ENCODE results near the gene PROSER2. TPM values are rescaled to one million over a fixed set of nuclear protein-coding genes. Genes with fewer than 3 reads are reported as not detected.

The PROSER2 gene
- total and polyA plus RNA-seq, 4 donors = 6.5 to 24.9 (median 9.9) TPM

- Histone ChIP-seq H3K4me1 (ENCODE audit: control insufficient read depth in 4 of 4, insufficient read depth in 4 of 4, low read length in 3 of 4) (peaks cover 4 to 28% (median 17%) of the 10 kb centered on the region in 4 donors), H3K27ac (ENCODE audit: low read depth in 1 of 2, low read length in 2 of 2) (no peak overlapping the region), H3K27me3 (ENCODE audit: control insufficient read depth in 4 of 4, insufficient read depth in 4 of 4, low read length in 3 of 4) (no peaks in the 10 kb centered on the region), H3K36me3 (ENCODE audit: control insufficient read depth in 4 of 4, insufficient read depth in 3 of 4, low read depth in 1 of 4, low read length in 3 of 4) (no peaks in the 10 kb centered on the region), H3K9me3 (ENCODE audit: control insufficient read depth in 4 of 4, low read length in 3 of 4) (no peaks in the 10 kb centered on the region), H3K4me3 (ENCODE audit: low read depth in 1 of 3, low read length in 3 of 3) (no peak overlapping the region), H3K9ac (ENCODE audit: low read depth in 1 of 2, low read length in 2 of 2) (no peak overlapping the region)
- 83% methylated on average over 8 of the region's 8 CpGs for WGBS
- TF ChIP-seq TAF1 (conservative IDR thresholded peaks at IDR 0.05) = no peak
- no peak for TF ChIP-seq ZBTB33 (IDR thresholded peaks at IDR 0.05)
- TF ChIP-seq SP1 (IDR thresholded peaks at IDR 0.05) = no peak
- TF ChIP-seq CTCF (IDR thresholded peaks at IDR 0.05; ENCODE audit: low read depth, low read length, missing input control) = no peak
- TF ChIP-seq FOXA2 (IDR thresholded peaks at IDR 0.05) = no peak
- TF ChIP-seq HNF4A (conservative IDR thresholded peaks at IDR 0.05) = no peak
- no peak for TF ChIP-seq YY1 (IDR thresholded peaks at IDR 0.05)
- TF ChIP-seq RXRA (IDR thresholded peaks at IDR 0.05) = no peak
- TF ChIP-seq, protein P1, sequence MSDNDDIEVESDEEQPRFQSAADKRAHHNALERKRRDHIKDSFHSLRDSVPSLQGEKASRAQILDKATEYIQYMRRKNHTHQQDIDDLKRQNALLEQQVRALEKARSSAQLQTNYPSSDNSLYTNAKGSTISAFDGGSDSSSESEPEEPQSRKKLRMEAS (IDR thresholded peaks at IDR 0.05) = no peak
- TF ChIP-seq, protein P2, sequence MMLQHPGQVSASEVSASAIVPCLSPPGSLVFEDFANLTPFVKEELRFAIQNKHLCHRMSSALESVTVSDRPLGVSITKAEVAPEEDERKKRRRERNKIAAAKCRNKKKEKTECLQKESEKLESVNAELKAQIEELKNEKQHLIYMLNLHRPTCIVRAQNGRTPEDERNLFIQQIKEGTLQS (IDR thresholded peaks at IDR 0.05) = no peak
- no peak for TF ChIP-seq EGR1 (IDR thresholded peaks at IDR 0.05; ENCODE audit: low read depth in 2 of 2)
- TF ChIP-seq, protein P3, sequence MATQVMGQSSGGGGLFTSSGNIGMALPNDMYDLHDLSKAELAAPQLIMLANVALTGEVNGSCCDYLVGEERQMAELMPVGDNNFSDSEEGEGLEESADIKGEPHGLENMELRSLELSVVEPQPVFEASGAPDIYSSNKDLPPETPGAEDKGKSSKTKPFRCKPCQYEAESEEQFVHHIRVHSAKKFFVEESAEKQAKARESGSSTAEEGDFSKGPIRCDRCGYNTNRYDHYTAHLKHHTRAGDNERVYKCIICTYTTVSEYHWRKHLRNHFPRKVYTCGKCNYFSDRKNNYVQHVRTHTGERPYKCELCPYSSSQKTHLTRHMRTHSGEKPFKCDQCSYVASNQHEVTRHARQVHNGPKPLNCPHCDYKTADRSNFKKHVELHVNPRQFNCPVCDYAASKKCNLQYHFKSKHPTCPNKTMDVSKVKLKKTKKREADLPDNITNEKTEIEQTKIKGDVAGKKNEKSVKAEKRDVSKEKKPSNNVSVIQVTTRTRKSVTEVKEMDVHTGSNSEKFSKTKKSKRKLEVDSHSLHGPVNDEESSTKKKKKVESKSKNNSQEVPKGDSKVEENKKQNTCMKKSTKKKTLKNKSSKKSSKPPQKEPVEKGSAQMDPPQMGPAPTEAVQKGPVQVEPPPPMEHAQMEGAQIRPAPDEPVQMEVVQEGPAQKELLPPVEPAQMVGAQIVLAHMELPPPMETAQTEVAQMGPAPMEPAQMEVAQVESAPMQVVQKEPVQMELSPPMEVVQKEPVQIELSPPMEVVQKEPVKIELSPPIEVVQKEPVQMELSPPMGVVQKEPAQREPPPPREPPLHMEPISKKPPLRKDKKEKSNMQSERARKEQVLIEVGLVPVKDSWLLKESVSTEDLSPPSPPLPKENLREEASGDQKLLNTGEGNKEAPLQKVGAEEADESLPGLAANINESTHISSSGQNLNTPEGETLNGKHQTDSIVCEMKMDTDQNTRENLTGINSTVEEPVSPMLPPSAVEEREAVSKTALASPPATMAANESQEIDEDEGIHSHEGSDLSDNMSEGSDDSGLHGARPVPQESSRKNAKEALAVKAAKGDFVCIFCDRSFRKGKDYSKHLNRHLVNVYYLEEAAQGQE (IDR thresholded peaks at IDR 0.05) = no peak
- TF ChIP-seq GABPA (IDR thresholded peaks at IDR 0.05 in 1 of 2, conservative IDR thresholded peaks at IDR 0.05 in 1 of 2) = no peak
- no peak for TF ChIP-seq HNF4G (IDR thresholded peaks at IDR 0.05)
- no peak for TF ChIP-seq RAD21 (IDR thresholded peaks at IDR 0.05)
- no peak for TF ChIP-seq FOXA1 (IDR thresholded peaks at IDR 0.05)
- no peak for TF ChIP-seq JUND (IDR thresholded peaks at IDR 0.05)
- TF ChIP-seq NR2F2 (IDR thresholded peaks at IDR 0.05) = no peak
- no peak for DNase-seq (ENCODE audit: low spot score)
These were observed 15.2 kb downstream of the PROSER2 start for GRCh38 chr10:11838298-11838852.

Measured in liver (tissue), 9 donors.